DMS 273 treated with DMSO at 0.1 percent for 48 hours (cell line): ENCODE data around the gene COA3.

Experiments
- DNase-seq: peaks from one replicate; lab custom pipeline; 2025; lab: John Stamatoyannopoulos, UW

The COA3 gene, protein sequence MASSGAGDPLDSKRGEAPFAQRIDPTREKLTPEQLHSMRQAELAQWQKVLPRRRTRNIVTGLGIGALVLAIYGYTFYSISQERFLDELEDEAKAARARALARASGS

DNA sequence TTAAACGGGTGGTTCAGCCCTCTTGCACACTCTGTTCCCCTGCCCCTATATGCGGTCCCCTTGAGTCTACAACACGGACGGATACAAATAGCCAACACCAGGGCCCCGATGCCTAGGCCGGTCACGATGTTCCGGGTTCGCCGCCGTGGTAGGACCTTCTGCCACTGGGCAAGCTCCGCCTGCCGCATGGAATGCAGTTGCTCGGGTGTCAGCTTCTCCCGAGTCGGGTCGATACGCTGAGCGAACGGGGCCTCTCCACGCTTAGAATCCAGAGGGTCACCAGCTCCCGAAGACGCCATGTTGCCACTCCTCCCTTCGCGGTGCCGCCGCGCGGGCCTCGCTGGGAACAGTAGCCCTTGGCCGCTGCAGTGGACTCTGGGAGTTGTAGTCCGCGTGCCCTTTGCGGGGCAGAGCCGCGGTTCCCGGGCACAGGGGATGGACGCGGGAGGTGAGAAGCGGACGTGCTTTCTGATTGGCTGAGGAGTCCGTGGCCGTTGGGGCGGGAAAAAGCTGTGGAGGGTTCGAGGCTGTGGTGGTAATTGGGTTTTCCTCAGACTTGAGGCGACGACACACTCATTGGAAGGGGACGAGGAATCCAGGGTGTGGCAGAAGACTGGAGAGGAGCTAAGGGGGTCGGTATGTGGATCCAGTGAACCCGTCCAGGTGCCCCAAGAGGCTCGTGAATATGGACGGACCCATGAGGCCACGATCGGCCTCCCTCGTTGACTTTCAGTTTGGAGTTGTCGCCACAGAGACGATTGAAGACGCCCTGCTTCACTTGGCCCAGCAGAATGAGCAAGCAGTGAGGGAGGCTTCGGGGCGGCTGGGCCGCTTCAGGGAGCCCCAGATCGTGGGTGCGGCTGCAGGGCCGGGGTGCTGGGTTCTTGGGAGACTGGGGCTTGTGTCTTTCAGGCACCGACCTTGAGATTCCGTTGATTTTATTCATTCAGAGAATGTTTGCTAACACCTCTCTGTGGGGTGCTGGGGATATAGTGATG lies at the start of gene COA3, which contains the start of gene CNTD1:
COA3 (minus strand) TSS at position 322 of the 998 bp plus-strand sequence; CDS start at position 299, 23 bp downstream.
CNTD1 (plus strand) TSS at position 479 of the 998 bp plus-strand sequence; CDS start at position 686, 207 bp downstream.
- DNase-seq: peak; percentile 76

DNA sequence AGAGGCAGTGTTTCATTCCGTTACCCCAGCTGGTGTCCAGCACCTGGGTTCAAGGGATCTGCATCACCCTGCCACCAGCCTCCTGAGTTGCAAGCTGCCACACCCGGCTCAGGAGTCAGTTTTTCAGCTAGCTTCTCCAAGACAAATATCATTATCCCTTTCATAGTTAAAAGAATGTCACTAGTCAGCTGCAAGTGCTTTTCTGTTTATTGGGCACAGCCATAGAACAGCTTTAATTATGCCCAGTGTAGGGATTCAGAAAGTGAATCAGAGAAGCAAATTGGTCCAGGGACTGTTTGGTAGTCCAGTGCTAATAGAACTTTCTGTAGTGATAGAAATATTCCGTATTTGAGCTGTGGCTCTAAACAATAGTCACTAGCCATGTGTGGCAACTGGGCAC lies 49.6 kb upstream of the COA3 start:
- DNase-seq: no peak

DNA sequence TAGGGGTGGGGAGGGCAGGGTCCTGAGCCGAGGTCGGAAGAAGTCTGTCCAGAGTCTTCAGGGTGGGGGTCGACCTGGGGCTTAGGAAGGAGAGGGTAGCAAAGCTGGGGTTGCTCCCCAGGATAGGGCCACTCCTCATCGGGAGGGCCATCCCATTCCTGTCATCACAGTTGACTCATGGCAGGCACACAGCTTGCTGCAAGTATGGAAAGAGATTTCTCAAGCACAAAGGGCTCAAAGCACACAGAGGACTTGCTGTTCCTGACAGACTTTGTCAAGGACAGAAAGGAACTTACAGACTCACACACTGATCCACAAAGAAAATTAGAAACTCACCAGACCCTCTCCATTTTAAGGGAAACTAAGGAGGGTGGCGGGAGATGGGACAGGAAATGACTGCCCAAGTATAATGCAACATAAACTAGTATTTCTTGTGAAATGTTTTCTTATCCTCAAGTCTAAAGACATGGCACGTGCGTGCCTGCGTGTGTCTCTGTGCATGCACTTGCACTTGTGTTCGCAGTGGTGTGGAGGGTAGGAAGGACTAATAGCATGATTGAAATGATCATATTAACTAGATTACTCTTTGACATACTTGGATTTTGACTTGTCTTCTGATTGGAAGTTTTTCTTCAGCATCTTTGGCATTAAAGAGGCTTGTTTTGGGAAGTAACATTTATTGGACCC lies 48.2 kb upstream of the COA3 start:
- no peak for DNase-seq

DNA sequence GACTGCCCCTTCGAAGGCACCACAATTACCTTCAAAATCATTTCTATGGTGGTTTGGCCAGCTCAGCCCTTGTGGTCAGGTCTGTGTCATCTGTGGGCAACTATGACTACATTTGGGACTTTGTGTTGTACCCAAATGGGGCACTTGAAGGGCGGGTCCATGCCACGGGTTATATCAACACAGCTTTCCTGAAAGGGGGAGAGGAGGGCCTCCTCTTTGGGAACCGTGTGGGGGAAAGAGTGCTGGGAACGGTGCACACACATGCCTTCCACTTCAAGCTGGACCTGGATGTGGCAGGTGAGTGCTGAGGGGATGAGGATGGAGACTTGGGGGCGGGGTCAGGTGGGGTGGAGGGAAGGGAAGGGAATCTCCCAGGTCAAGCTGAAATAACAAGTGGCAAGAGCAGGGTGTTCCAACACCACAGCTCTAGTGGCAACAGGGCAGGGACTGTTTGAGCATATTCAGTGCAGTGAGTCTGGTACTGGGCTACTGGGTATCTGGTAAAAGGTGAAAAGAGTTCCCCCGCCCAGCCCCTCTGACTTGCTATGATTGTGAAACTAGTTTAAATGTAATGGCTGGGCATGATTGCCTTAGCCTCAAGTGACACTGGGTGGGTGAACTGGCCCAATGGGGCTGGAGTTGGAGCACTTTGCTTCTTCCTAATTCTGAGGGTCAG lies 47.6 kb upstream of the COA3 start:
- no peak for DNase-seq

DNA sequence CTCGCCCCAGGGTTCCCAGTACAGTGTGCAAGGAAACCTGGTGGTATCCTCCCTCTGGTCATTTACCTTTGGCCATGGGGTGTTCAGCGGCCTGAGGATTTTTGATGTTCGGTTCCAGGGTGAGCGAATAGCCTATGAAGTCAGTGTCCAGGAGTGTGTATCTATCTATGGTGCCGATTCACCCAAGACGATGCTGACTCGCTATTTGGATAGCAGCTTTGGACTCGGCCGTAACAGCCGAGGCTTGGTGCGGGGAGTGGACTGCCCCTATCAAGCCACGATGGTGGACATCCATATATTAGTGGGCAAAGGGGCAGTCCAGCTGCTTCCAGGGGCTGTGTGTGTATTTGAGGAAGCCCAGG lies 47.0 kb upstream of the COA3 start:
- no peak for DNase-seq

DNA sequence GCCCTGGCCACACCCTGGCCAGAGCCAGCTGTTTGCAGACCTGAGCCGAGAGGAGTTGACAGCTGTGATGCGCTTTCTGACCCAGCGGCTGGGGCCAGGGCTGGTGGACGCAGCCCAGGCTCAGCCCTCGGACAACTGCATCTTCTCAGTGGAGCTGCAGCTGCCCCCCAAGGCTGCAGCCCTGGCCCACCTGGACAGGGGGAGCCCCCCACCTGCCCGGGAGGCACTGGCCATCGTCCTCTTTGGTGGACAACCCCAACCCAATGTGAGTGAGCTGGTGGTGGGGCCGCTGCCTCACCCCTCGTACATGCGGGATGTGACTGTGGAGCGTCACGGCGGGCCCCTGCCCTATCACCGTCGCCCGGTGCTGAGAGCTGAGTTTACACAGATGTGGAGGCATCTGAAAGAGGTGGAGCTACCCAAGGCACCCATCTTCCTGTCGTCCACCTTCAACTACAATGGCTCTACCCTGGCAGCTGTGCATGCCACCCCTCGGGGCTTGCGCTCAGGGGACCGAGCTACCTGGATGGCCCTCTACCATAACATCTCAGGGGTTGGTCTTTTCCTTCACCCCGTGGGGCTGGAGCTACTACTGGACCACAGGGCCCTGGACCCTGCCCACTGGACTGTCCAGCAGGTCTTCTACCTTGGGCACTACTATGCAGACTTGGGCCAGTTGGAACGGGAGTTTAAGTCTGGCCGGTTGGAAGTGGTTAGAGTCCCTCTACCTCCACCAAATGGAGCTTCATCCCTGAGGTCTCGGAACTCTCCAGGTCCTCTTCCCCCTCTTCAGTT lies 46.5 kb upstream of the COA3 start:
- no peak for DNase-seq

DNA sequence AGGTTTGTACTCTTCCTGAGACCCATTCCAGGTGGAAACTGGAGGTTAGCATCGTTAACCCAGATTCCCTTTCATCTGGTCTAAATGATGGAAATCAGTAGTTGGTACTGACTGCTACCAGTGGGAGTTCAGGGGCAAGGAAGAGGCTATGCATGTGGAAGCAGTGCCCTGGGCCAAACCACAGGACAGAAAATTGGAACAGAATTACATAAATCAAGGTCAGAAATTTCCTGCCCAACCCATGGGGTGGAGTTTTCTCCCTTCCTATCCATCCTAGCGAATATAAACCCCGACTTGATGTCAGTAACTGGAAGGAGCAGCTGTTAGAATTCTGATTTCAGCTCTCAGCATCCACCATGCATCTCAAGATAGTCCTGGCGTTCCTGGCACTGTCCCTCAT lies 45.8 kb upstream of the COA3 start, which contains the start of gene AOC2:
AOC2 (plus strand) TSS at position 310 of the 400 bp plus-strand sequence; CDS start at position 357, 47 bp downstream.
- DNase-seq: no peak

DNA sequence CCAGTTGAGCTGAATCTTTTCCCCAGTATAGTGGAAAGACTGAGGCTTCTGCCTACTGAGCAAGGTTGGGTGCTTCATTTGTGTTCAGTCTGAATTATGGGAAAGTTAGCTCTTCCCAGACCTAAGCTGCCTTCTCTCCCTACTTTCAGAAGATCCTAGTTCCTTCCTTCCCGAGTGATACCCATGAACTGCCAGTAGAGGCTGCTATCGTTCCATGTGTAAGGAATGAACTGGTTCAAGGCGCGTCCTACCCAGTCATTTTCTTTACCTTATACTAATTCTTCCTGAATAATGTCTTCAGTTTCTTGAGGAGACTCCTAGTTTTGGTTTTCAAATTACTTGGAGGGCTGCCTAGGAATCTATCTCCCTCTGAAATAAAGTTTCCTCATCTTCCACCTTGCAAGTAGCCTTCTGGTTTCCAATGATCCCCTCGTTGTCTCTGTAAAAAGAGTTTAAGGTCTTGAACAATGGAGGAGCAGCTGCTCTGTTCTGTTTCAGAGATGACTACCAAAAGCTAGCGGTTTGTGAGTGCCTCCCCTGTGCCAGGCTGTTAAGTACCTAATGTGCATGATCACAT lies 44.9 kb upstream of the COA3 start:
- peak; percentile 35 for DNase-seq

DNA sequence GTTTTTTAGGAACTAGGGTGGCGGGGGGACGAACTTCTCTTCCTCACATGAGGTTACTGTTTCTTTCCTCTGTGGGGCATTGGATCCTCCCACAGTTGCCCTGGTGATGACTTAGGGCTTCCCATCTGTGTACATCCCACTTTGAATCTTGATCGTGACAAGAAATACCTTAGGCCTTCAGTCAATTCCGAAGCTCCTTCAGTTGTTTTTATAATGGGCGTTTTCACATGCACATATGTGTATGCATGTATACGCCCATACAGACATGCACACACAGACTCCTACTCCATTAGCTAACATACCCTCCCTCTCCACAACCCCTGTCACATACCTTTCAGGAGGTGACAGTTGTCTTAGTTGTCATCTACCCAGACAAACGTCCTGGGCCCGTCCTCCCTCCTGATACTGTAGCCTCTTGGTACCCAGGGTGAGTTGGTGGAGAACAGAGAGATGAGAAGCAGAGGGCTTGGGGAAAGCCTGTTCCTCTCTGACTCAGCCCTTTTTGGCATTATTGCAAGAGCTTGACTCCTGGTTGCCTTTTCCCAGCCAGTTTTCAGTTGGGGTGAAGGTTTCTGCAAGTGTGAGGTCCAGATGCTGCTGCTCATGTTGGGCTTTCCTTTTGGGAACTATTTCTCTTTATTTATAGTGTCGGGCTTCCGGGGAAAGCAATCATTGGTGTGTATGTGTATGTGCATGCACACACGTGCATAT lies 43.6 kb upstream of the COA3 start:
- DNase-seq: no peak

DNA sequence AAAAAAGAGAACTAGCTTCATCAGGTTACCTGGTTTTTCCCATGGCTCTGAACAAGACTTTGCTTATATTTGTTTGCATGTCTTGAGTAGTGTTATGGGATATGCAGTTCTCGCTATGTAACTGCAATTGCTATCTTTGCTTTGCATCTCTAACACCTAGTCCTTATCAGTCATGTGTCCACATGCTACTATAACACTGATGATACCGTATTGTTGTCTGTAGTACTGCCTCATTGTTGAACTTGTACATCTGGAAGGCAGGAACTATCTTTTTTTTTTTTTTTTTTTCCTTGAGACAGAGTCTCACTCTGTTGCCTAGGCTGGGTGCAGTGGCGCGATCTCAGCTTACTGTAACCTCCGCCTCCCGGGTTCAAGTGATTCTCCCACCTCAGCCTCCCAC lies 37.2 kb upstream of the COA3 start:
- DNase-seq: no peak

DNA sequence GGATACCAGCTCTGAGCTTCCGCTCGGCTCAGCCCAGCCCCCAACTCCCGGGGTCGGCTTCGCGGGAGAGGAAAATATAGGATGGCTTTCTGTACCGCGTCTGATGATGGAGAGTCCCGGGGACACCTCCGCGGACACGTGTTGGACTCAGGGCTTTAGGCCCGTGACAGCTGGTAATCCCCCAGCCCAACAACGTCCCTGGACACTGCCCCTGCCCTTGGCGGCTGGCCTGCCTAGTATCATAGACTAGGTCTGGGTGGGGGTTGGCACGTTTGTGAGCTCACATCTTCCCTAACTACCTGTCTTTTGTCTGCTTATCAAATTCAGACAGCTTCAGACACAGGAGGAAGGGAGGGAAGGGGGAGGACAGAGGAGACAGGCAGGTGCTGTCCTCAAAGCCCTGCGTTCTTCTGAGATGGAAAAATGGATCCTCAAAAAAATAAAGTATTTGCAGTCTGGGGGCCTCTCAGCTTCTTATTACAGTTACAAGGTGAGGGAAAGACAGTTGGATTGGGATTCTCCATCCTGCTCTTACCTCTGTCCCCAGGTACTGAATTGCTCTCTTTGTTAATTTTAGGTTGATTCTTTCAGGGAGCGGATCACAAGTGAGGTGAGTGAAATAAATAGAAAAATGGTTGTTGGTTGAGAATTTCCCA lies 35.4 kb upstream of the COA3 start:
- no peak for DNase-seq

DNA sequence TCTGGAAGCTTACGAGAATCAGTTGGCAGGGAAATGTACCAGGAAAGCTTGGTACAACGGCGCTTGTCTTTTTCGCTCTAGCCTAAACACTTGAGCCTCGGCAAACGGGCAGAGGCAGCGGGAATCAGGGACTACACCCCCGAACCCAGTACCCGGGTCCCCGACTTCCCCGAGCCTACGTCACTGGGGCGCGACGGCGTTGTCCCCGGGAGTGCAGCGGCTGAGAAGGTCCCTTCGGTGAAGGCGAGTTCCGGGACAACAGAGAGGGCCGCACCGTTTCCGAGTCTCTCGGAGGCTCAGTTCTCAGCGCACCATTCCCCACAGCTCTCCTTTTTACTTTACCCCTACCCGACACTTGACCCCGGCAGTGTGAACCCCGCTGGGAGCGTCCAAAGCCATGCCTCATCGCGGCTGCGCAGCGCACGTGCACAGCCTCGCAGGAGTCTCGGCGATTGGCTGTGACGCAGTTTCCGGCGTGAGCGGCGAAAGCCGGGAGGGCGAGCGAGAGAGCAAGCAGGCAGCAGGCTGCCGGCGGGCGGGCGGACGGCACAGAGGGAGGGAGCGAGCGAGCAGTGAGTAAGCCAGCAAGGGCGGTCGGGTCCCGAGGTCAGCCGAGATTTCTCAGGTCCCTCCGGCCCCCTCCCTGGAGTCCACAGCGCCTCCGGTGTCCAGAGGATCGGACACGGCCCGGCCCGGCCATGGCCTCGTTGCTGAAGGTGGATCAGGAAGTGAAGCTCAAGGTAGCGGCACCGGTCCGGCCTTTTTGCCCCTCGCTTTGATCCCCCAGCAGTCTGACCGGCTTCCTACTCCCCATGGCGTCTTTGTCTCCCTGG lies 34.6 kb upstream of the COA3 start, which contains the start of gene PSME3:
PSME3 (plus strand) TSS at position 464 of the 833 bp plus-strand sequence; CDS start at position 699, 235 bp downstream.
- peak; percentile 75 for DNase-seq

DNA sequence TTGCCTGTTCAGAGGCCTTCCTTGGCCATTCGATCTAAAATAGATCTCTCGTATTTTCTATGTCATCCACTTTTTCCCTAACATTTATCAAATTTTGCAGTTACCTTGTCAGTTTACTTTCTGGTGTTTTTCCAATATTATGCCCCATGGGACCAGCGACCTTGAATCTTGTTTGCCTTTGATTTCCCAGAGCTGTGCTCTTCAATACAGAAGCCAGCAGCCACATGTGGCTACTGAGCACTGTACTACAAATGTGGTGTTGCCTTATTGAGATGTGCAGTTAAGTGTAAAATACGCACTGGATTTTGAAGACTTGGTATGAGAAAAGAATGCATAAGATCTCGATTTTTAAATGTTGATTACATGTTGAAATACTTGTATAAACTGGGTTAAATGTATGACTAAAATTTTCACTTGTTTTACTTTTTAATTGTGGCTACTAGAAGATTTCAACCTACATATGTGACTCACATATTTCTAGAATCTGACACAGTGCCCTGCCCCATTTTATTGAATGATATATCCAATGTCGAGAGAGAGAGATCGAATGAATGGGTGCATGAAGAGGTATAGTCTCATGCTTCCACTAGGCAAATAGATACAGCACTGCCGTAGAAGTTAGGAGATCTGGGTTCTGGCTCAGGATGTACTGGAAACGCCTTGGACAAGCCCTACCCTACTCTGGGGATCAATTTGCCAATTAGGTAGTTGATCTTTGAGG lies 33.9 kb upstream of the COA3 start:
- DNase-seq: no peak

DNA sequence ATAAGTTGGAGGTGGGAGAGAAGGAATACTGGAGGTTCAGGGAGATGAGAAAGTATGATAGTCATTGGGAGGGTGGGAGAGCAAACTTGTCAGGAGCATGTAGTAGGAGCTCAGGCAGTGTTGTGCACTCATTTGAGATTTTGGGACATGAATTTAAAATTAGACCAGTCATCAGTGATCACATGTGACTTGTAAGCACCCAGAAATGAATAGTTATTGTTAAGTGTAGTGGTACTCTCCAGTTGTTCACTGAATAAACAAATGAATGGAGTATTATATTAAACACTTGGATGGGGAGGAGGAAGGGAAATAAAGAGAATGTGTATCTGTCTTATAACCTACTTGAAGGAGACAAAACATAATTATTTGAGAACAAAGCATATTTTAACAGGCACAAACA lies 32.5 kb upstream of the COA3 start:
- DNase-seq: no peak

DNA sequence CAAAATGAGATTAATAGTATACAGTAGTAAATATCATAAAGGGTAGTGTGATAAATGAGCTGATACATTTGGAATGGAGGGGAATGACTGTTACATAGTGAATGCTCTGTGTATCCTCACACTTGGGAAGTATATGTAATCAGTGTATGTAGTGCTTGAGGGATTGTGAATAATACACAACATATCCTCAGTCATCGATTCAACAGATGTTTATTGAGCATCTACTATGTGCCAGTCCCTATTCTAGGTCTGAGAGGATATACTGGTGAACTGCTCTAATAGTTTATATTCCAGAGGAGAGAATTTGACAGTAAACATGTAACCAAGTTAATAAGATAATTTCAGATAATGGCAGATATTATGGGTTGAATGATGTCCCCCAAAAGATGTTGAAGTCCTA lies 29.0 kb upstream of the COA3 start:
- no peak for DNase-seq

DNA sequence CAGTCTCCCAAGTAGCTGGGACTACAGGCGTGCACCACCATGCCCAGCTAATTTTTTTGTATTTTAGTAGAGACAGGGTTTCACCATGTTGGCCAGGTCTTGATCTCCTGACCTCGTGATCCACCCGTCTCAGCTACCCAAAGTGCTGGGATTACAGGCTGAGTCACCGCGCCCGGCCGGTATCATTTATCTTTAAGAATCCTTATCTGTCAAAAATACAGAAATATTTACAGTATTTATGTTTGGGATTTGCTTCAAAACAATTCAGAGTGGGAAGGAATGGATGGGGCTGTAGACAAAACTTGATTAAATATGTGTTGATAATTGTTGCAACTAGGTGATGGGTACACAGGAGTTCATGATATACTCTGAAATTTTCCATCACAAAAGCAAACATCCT lies 22.7 kb upstream of the COA3 start:
- DNase-seq: no peak

DNA sequence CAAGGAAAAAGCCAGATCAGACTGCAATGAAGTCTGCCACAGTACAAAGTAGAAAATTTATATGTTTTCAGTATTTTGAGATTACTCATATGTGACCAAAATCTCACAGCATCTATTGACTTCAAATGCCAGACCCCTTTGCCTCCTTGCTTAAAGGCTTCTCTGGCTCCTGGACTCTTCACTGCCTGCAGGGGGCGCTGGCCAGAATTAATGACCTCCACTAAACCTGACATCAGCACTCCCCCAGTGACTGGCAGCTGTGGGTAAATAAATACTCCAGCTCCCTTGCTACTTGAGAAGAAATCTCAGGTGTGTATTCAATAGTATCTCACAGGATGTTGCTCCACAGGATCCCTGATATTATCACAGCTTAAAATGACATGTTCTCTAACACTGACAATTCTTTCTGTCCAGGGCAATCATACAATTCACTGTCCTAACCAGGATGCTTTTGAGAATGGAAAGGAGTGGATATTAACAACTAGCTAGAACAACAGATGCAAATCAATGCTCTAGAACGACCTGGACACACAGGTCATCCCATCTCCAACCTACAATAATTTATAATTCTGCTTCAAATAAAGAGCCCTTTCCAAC lies 21.5 kb upstream of the COA3 start:
- peak; percentile 43 for DNase-seq

DNA sequence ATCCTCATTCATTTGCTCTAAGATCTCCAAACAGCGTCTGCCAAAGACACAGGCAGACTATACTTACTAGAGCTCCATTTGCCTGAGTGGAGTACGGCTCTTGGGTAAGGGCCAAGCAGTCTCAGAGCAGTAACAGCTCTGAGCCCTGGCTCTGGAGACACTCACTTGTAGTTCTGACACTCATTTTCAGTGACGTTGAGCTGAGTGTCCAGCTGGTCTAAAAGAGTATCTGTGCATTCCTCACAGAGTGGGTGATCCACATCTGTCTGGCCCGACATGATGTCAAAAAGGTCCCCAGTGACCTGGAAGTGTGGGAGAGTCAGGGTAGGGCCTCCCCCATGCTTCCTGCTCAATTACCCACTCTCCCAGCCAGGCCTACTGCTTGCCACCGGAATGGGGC lies 19.9 kb upstream of the COA3 start:
- DNase-seq: no peak
